ENCODE measurements around the gene CEACAM3.

The CEACAM3 gene

DNA sequence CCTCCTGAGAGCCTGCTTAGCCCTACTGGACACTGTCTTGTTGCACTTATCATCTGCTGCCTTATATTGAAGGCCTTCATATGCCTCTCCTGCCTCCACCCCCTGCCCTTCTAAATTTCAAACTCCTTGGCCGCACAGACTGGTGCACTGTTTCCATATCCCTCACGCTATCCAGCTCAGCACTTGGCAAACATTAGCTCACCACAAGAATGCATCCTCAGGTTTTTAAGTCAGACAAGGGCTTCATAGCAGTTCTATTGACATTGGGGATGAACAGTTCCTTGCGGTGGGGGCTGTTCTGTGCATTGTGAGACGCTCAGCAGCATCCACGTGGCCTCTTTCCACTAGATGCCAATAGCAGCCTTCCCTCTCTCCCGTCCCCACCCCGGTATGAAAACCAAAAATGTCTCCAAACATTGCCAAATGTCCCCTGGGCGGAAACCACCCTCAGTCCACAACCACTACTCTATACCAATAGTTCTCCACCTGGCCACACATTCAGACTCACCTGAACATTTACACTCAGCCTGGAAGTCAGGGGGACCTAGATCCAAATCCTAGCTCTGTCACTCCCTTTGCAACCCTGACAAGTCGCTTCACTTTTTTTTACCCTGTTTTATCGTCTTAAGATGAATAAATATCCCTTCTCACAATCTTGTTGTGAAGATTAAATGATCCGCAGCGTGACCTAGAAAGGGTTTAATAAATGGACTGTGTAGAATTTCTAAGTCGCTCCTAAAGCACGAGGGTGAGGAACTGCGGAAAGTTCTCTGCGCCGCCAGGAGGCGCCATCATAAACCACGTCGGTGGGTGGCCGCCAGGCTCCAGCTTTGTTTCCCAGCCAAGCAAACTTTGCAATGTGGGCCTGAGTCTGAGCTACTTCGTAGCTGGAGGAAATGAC, 3.6 kb upstream of the CEACAM3 start:
- DNase-seq (ENCODE audit: low spot score) = peak; percentile 64

DNA sequence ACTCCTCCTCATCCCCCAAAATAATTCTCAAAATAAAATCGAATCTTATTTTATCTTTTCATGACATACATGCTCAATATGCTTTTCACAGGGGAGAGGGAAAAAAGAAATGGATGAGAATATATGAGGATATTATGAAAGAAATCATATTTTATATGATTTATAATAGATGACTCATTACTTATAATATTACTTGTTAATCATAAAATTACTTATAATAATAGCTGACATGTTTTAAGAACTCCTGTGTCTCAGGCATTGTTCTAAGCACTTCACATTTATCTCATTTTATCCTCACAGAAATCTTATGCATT, 3.0 kb upstream of the CEACAM3 start:
- DNase-seq (ENCODE audit: low spot score) = no peak

DNA sequence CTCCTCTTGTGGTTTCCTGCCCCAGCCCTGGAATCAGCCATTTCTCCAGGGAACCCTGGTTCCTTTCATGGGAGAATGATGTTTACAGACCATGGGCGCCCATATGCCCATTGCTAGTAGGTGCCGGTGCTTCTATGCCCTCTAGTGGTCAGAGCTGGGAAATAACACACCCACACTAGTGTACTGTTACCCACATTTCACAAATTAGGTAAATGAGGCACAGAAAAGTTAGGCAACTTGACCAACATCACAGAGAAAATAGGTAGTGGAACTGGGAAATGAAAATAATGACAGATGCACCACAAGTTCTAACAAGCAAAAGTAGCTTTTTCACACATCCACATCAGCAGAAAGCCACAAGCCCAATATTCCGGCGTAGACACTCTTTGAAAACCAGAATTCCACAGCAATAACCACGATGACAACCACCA, 1.3 kb upstream of the CEACAM3 start:
- no peak for DNase-seq (ENCODE audit: low spot score)

DNA sequence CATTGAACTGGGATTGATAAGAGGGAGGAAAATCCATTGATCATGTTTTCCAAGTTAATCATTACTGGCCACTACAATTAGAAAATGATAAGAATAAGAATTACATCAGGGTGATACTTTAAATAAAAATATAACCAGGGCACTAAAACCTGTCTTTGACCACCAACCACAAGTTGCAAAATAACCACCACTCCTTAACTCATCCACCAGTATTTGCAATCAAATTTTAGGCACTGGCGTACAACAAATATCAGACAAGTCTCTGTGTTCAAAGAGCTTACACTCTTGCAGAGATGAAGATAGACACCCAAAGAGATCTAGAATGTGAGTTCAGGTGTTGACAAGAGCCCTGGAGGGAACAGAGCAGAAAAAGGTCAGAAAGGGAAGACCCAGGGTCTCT, 514 bp downstream of the CEACAM3 start:
- DNase-seq (ENCODE audit: low spot score) = no peak

DNA sequence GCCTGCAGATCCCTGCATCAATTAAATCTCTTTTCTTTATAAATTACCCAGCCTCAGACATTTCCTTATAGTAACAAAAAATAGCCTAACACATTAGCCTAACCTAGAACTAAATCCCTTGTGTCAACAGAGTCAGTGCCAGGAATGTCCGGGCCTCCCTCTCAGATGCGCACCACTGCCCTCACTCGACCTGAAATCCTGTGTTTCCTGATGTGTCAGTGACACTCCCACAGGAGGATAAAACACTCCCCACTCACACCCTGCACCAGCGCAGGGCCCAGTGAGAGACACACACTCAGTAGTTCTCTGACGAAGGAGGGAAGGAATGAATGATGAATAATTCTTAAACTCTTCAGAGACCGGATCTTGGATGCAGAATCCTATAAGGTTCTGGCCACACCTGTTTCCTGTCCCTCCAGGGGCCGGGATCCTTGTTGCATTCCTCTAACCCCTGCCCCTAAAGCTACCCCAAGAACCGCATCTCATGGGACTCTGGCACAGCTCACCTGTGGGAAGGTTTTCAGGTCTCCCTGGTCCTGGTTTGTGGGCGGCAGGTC, 3.1 kb downstream of the CEACAM3 start:
- DNase-seq (ENCODE audit: low spot score) = no peak

DNA sequence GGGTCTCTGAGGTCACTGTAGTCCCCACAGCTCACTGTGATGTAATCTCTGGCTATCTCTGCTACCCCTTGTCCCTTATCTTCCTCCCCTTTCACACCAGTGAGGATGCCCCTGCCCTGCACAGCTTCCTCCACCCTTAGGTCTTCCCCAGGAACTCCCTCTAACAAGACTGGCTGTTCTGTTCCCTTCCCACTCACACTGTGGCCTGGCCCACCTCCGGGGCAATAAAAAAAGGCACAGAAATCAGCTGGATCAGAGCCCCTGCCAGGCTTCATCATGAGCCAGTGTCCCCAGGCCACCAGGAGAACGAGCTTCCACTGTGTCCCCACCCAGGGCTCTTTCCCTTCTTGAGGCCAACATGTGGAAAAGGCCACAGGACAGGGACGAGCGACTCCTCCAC, 4.6 kb downstream of the CEACAM3 start:
- DNase-seq (ENCODE audit: low spot score) = no peak

DNA sequence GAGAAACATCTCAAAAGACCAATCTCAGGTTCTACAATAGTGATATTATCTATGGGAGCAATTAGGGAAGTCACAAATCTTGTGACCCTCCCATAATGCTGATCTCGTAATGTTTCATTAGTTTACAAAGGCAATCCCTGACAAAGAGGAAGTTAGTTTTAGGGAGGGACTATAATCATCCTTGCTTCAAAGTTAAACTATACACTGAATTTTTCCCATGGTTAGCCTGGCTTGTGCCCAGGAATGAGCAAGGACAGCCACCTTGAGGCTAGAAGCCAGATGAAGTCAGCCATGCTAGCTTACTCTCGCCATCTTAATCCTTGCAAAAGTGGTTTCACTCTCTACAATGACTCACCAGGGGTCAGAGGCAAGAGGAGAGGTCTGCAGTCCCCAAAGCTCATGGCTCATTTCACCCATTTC, 5.4 kb downstream of the CEACAM3 start:
- DNase-seq (ENCODE audit: low spot score) = no peak

DNA sequence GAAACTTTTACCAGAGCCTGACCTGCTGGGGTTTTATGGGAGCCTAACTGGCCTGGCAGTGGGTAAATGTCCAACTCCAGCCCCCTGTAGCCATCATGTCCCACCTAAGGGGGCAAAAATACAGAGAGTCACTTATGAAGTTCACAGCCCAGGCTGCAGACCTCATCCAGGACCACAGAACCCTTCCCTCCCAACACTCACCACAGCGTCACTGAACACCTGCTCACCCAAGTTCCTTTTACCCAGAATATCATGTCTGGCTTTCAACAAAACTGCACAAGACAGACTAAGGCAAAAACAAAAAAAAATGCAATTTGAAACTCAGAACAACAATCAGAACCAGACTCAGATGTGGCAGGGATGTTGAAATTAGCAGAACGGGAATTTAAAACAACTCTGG, 6.4 kb downstream of the CEACAM3 start:
- DNase-seq (ENCODE audit: low spot score) = no peak

DNA sequence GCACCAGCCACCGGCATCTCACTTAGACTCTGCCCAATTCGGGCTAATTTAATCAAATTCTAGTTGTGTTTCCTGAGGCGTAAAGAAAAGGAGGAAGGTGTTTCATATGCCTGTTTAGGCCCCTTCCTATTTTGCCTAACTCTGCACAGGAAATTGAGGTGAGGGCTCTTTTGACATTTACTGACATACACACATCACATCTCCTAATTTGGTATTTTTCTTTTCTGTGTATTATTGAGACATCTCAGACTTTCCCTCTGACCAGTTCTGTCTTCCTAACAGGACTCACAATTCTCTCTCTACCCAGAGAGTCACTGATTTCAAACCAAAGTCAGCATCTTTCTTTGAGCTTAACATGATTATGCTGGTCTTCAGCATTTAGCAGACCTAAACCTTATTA, 7.9 kb downstream of the CEACAM3 start:
- DNase-seq (ENCODE audit: low spot score) = no peak

DNA sequence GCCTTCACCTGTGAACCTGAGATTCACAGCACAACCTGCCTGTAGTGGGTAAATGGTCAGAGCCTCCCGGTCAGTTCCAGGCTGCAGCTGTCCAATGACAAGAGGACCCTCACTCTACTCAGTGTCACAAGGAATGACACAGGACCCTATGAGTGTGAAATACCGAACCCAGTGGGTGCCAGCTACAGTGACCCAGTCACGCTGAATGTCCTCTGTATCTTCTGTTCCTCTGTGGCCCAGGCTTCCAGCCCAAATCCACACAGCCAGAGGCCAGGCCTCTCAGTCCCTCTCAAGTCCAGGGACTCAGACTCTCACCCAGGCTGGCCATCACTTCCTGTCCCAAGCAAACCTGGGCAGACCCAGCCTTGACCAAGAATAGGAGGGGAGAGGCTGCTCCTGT, 10.8 kb downstream of the CEACAM3 start:
- DNase-seq (ENCODE audit: low spot score) = no peak

DNA sequence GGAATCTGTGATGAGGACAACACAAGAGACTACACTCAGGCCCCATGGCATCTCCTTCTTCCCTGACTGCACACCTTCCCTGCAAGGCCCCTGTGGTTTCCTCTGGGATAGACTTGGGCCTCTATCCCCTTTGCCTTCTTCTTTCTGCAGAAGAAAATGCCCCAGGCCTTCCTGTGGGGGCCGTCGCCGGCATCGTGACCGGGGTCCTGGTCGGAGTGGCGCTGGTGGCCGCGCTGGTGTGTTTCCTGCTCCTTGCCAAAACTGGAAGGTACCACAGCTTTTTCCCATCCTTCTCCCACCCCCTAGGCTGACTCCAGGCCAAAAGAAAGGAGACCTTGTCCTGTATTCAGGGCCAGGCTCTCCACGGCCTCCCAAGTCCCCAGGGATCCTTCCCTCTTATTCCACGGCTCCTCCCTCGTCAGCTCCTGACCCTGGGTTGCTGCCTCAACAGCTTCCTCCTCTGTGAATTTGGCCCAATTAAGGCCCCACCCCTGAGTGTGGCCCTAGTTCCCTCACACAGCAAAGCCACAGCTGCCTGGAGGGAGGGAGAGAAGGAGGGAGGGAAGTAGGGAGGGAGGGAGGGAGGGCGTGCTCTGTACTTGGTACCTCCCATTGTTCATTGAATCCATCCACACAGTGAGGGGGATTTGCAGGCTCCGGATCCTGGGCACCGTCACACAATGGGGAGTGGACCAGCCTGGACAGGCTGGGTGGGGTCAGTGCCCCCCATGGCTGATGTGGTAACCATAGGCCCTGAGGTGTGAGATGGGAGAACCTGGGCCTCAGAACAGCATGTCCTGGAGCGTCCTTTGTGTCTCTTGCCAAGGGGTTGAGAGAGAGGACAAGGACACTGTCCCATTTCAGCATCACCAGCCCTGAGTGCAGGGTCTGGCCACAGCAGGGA, 12.5 kb downstream of the CEACAM3 start:
- DNase-seq (ENCODE audit: low spot score) = no peak

DNA sequence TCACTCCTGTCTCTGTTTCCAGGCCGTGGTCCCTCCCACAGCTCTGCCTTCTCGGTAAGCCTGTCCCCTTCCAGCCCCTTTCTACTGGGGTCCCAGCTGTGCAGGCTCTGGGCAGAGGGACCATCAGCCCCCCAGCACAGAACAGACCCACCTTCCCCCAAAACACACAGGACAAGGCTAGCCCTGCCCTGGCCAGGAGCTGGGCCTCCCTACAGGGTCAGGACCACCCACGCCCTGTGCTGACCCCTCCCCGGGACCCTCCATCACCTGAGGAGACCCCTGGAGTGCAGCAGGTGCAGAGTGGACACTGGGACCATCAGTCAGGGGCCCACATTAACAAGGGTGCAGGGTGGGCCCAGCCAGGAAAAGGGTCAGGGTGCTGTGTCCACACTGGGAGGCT, 13.9 kb downstream of the CEACAM3 start:
- no peak for DNase-seq (ENCODE audit: low spot score)

DNA sequence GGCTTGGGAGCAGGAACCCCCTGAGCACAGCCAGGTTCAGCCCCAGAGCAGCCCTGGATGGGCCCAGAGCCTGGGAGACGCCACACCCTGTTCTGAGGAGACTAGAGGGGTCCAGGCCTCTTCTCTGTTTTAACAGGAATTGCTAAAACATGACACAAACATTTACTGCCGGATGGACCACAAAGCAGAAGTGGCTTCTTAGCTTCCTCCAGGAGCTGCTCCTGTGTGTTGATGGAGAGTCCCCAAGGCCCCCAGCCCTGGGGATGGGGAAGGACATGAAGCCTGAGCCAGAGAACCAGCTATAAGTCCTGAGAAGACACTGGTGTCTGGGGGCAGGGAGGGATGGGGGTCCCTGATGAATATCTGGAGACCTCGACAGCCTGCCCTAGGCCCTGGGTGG, 14.6 kb downstream of the CEACAM3 start:
- DNase-seq (ENCODE audit: low spot score) = no peak

DNA sequence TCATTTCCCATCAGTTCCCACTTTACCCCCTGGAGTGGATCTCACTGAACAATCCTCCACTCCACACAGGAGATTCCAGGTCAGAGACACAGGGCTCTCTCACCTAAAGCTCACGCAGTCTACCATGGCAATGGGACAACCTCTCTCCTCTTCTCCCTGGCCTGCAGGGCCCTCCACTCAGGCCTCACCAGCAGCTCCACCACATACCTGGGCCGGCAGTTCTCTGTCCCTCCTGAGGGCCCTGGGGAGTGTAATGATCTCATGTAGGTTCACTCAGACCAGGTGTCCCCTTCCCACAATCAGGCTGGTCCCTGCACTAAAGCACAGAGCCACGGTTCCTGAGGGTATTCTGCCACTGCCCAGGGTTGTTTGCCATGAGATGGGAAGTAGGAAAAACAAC, 15.6 kb downstream of the CEACAM3 start:
- no peak for DNase-seq (ENCODE audit: low spot score)

DNA sequence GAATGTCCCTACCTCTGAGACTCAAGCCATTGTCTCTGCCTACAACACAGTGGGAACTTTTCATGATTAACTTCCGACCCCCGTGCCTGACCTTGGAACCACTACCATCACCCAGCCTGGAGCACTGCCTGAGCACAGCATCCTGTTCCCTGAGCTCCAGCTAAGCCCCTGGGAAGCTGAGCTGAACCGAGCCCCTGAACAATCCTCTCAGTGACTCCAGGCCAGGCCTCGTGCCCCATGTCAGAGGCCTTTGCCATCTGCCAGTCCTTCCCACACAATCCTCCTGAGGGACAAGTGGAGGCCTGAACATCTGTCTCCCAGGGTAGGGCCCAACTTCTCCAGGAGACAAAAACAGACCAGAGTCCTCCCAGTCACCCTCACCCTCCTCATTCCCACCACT, 17.5 kb downstream of the CEACAM3 start:
- no peak for DNase-seq (ENCODE audit: low spot score)

DNA sequence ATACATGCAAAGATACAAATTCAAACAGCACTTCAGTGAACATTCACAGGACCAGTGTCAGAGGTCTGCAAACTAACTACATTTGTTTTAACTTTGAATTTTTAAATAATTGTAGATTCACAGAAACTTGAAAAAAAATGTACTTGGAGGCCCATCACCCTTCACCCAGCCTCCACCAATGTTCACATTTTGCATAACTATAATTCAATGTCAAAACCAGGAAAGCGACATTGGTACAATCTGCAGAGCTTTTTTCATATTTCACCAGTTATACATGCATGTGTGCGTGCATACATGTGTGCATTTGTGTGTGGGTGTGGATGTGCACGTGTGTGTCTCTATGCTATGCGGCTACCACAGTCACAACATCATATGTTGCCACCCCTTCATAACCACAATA, 18.9 kb downstream of the CEACAM3 start:
- DNase-seq (ENCODE audit: low spot score) = no peak

DNA sequence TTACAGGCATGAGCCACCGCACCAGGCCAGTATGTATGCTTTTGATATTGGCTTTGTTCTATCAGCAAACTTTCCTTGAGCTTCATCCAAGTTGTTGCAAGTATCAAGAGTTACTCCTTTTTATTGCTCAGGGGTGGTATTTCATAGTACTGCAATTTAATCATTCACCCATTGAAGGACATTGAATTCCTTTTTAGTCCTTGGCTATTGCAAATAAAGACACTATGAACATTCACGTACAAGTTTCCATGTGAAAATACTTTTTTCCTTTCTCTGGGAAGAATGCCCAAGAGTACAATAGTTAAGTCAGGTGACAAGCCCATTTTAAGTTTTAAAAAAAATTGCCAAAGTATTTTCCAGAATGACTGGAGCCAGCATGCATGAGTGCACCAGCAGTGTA, 20.4 kb downstream of the CEACAM3 start:
- DNase-seq (ENCODE audit: low spot score) = no peak

DNA sequence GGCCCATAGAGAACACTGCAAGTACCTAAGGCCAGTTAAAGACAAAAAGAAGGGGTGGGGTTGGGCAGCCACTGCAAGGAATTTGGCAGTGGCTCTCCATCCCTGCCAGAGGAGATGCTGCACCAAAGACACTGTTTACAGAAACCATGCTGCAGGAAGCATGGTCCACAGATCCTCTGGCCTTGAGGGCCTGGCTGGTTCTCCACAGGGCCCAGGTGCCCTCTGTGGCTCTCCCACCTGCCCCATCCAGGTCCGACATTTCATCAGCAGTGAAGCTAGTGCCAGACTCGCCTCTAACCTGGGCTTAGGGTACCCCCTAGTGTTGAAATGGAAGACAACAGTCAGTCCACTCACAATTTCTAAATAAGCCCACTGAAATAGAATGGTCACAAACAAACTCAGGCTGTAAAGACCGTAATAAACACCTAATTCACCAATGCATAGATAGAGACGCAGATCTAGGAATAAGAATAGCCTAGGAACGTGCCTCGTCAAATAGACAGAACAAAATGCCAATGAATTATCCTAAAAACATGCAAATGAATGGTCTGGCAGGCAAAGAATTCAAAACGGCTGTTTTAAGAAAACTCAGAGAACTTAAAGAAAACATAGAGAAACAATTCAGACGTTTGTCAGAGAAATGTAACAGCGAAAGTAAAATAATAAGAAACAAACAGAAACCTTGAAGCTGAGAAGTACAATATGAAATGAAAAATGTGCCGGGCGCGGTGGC, 24.8 kb downstream of the CEACAM3 start:
- DNase-seq (ENCODE audit: low spot score) = peak; percentile 74

DNA sequence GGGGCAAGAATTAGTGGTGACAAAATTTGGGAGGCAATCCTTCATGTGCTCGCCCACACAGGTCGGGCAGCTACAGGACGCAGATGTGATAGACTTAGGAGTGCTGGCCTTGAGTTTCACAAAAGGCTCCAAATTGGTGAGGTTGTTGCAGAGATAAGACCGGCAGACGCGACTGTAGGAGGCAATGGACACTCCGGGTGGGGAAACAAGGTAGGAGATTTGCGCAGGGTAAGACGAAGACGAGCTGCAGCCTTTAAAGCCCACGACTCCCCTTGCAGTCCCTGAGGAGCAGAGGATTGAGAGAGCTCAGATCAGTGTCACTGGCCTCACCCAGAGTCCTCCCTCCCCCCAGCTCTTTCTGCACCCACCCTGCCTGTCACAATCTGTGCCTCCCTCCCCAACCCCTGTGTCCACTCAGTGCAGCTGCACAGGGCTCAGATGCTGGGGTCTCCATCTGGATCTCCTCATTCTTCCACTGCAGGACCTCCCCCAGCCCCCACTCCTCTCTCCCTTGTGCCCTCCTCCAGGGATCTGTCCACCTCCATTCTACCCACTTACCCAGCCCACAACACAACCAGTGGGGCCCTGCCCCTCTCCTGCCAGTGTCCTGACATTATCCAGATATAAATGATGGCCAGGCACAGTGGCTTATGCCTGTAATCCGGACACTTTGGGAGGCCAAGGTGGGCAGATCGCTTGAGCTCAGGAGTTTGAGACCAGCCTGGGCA, 41.8 kb downstream of the CEACAM3 start:
- no peak for DNase-seq (ENCODE audit: low spot score)

DNA sequence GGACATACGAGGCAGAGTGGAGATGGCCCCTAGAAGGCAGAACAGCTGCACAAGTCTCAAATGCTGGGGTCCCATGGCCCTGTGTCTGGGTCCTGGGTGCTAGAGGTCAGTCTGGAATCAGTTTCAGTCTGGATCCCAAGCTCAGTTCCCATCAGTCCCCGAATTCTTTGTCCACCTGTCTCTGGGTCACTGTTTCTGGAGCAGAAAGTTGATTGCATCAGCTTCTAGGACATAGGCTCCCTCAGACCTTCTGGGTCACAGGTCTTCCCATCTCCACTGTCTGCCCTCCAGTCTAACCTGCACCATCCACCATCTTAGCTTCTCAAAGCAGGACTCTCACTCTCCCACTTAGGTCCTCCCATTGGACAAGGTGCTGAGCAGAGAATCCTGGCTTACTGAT, 42.8 kb downstream of the CEACAM3 start:
- DNase-seq (ENCODE audit: low spot score) = no peak

DNA sequence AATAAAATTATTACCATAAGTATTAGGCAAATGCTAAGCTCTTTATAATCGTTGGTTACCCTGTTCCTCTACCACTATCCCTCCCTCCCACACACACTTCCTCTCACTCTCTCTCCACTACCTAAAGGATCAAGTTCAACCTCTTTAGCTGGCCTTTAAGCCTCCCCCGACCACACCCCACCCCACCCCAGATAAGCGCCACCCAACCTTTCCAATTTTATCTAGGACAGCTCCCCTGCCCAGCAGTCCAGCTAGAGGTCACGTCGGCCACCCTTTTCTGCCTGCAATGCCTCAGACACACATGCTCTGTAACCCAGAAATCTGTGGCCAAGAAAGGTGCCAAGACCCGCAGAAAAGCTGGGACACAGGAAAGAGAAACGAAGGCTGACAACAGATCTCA, 47.0 kb downstream of the CEACAM3 start:
- no peak for DNase-seq (ENCODE audit: low spot score)

DNA sequence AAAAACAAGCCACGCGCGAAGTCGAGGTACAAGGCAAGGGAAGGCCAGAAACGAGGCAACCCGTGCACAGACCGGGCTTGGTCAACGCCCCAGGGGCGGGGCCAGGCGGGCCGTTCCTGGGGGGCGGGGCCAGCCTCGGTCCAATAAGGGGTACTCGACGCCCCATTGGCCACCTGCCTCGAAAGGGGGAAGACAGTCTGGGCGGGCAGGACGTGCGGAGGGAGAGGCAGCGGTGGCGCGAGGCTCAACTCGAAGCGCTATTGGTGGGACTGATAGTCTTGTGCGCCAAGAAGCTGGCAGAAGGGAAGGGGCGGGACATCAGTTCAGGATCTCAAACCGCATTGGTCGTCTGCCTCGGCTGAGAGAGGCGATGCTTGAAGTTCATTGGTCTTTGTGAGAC, 48.2 kb downstream of the CEACAM3 start, which contains the start of gene LYPD4:
LYPD4 (minus strand) TSS at position 83 of the 400 bp plus-strand sequence. CDS start 5,398 bp downstream, outside the sequence.
- no peak for DNase-seq (ENCODE audit: low spot score)

Measured in HuH-7 (cell line).